ENCODE data around the gene CD200.
"Not testable (repeated sequence)": the region's sequence is repeated elsewhere in the genome, so short reads cannot be mapped to it uniquely, and the experiment has no call there.

The CD200 gene

GRCh38 chr3:112390783-112391641, 58.1 kb downstream of the CD200 start:
- no peak for DNase-seq (ENCODE audit: low spot score)

GRCh38 chr3:112391648-112392047, 58.7 kb downstream of the CD200 start:
- no peak for DNase-seq (ENCODE audit: low spot score)

- DNase-seq (ENCODE audit: low spot score) = no peak
Observed at GRCh38 chr3:112392393-112393359, 59.7 kb downstream of the CD200 start.

DNA sequence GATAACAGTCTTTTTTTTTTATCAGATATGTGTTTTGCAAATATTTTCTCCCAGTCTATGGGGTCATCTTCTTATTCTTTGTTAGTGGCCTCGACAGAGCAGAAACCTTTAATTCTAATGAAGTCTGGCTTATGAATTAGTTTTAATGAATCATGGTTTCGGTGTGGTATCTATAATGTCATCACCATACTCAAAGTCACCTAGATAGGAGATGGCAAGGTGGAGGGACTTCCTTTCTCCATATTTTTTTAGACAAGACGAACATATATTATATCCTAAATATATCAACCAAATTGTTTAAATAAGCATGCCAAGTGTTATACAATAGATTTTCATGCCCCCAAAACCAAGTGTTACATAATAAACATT, 60.4 kb downstream of the CD200 start:
- no peak for DNase-seq (ENCODE audit: low spot score)

- no peak for DNase-seq (ENCODE audit: low spot score)
Observed at GRCh38 chr3:112394003-112394640, 61.2 kb downstream of the CD200 start.

GRCh38 chr3:112395181-112395895, 62.4 kb downstream of the CD200 start:
- no peak for DNase-seq (ENCODE audit: low spot score)

- no peak for DNase-seq (ENCODE audit: low spot score)
Observed at GRCh38 chr3:112395896-112396290, 62.9 kb downstream of the CD200 start.

- DNase-seq (ENCODE audit: low spot score) = no peak
Observed at GRCh38 chr3:112397556-112397955, 64.6 kb downstream of the CD200 start.

DNA sequence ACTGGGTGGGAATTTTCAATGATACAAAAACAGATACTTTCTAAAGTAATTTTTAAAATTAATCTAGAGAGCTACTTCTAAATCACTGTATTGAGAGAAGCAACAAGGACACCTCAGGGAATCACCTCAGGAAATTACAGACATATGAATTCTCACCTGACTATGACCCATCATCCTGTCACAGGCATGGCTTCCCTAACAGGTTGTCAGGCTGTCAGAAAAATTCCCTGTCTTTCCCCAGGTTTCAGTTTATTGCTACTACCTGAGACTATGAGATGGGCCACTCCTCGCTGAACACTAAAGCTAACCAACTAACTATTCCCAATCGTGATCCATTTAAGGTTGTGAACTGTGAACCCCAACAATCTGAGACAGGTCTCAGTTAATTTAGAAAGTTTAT, 66.1 kb downstream of the CD200 start:
- no peak for DNase-seq (ENCODE audit: low spot score)

DNA sequence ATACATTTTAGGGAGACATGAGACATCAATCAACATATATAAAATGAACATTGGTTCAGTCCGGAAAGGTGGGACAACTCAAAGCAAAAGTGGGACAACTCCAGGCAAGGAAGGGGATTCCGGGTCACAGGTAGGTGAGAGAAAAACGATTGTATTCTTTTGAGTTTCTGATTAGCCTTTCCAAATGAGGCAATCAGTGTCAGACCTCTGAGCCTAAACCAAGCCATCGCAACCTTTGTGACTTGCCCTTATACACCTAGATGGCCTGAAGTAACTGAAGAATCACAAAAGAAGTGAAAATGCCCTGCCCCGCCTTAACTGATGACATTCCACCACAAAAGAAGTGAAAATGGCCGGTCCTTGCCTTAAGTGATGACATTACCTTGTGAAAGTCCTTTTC, 66.6 kb downstream of the CD200 start:
- DNase-seq (ENCODE audit: low spot score) = not testable (repeated sequence)

- not testable (repeated sequence) for DNase-seq (ENCODE audit: low spot score)
Observed at GRCh38 chr3:112400317-112400716, 67.4 kb downstream of the CD200 start.

DNA sequence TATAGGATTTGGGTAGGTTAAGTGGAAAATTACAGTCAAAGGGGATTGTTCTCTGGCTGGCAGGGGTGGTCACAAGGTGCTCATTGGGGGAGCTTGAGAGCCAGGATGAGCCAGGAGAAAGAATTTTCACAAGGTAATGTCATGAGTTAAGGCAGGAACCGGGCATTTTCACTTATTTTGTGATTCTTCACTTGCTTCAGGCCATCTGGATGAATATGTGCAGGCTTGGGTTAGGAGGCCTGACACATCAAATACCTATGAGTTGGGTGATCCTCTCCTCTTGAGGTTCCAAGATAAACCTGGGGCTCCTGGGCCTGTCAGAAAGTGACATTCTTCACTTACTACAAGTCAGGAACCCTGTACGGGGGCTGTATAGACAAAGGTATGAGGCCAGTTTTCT, 68.7 kb downstream of the CD200 start:
- DNase-seq (ENCODE audit: low spot score) = no peak

DNA sequence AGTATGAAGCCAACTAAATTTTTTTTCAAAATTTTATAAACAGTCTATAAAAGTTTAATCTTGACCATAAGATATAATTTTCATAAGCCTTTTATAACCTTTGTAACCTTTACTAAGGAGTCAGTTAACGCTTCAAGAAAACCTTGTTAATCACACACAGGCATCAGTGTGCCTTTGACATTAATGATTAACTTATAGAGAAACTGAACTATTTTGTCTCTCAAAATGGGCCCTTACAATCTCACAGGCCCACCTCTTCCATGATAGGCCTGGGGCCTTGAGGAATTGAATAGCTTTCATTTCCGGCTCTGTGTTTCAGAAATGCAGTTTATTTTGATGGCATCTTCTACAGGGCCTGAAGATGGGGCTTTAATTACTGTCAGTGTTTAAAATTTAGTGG, 70.1 kb downstream of the CD200 start:
- DNase-seq (ENCODE audit: low spot score) = no peak

DNA sequence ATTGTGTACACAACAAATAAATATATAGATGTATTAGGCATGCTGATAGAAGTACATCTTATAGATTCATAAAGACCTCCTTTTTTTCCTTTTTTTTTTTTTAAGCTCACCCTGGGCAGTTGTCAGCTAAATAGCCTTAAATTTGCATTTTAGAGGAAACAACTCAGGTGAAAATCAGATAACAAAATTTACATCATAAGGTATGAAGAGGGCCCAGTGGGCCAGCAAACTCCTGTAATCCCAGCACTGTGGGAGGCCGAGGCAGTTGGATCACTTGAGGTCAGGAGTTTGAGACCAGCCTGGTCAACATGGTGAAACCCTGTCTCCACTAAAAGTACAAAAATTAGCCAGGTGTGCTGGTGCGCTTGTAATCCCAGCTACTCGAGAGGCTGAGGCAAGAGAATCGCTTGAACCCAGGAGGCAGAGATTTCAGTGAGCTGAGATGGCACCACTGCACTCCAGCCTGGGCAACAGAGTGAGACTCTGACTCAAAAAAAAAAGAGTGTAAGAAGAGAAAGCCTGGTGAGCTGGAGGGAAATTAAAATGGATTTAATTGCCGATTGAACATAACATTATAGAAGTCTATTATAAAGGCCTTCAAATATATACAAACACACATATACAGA, 72.1 kb downstream of the CD200 start:
- DNase-seq (ENCODE audit: low spot score) = not testable (repeated sequence)

DNA sequence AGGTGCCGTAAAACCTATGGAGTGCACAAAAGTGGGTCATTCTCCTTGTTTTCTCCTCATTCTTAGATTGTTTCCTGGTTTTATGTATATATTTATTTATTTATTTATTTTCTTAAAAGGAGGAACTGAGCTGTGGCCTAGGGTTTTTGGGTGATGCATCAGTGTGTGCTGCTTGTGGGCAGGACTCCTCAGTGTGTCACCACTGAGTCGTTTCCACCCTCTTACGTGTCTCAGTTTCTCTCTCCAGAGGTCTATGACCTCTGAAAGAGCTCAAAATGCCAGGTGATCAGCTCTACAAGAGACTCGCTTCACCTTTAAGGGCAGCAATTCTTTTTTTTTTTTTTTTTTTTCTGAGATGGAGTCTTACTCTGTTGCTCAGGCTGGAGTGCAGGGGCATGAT, 72.9 kb downstream of the CD200 start:
- DNase-seq (ENCODE audit: low spot score) = no peak

- no peak for DNase-seq (ENCODE audit: low spot score)
Observed at GRCh38 chr3:112407214-112407887, 74.4 kb downstream of the CD200 start.

DNA sequence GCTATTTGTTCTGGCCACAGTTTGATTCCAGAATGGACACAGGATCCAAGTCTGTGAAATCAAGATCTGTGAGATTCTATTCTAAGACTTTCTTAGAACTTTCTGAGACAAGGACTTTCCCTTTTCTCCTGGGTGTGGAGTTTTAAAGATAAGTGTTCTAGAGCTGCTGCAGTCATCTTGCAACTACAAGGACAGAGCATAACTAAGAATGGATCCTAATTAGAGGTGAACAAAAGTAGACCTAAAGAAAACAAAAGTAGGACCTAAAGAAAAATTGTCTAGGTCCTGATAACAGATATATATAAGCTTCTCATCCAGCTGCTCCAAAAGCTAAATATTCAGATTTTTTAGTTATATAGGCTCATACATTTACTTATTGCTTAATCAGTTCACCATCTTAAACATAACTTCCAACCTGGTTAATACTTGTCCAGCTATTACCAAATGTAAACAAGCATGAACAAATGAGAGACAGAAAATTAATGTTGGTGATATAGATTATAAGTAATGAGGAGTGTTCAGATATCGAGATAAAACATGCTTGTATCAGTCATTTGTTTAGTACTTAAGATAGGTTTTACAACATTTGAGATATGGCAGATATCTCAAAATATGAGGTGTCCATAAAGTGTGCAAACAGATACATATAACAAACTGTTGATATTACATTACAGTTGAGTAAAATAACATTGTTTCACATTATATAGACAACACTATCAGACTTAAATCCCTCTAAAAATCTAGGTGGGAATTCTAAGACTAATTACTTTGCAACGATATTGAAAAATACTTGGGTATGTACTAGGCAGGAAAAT, 75.1 kb downstream of the CD200 start:
- no peak for DNase-seq (ENCODE audit: low spot score)

DNA sequence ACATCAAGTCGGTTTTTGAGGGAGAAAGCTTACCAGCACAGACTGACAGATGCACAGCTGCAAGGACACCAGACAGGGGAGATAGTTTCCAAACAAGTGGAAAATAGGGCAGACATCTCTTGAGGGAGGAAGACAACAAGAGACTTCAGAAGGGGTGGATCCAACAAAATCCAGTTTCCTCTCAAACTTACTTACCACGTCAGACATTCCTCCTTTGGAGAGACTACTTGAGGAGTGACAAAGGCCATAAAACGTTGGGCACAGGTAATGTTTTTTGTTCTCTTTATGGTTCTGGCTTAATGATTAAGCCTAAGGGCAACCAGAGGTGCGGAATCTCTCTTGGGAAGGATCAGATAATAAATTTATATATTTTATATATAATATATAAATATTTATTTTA, 76.1 kb downstream of the CD200 start:
- no peak for DNase-seq (ENCODE audit: low spot score)

- DNase-seq (ENCODE audit: low spot score) = no peak
Observed at GRCh38 chr3:112411425-112411824, 78.5 kb downstream of the CD200 start.

Data from D341Med (cell line).